Measurements from ENCODE around the gene LILRB4.

DNA sequence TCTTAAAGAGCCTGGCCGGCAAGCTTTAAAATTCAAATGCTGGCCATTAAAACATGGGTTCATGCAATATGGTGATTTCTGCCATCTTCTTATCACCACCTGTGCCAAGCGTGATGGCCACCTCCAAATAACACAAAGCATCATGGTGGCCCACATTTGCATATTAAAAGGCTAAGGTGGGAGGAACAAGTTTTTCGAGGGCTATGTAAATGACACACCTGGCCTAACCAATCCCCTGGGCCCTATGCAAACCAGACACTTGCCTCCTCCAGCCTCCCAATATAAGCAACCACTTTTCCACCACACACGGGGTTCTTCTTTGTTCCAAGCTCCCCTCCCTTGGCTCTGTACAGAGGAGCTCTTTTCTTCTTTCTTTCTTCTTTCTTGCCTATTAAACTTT lies 14.4 kb downstream of the LILRB4 start:
- TF ChIP-seq EZH2 (IDR thresholded peaks at IDR 0.05; ENCODE audit: borderline replicate concordance, low read depth, low read length, severe bottlenecking): no peak
- TF ChIP-seq, protein P1, sequence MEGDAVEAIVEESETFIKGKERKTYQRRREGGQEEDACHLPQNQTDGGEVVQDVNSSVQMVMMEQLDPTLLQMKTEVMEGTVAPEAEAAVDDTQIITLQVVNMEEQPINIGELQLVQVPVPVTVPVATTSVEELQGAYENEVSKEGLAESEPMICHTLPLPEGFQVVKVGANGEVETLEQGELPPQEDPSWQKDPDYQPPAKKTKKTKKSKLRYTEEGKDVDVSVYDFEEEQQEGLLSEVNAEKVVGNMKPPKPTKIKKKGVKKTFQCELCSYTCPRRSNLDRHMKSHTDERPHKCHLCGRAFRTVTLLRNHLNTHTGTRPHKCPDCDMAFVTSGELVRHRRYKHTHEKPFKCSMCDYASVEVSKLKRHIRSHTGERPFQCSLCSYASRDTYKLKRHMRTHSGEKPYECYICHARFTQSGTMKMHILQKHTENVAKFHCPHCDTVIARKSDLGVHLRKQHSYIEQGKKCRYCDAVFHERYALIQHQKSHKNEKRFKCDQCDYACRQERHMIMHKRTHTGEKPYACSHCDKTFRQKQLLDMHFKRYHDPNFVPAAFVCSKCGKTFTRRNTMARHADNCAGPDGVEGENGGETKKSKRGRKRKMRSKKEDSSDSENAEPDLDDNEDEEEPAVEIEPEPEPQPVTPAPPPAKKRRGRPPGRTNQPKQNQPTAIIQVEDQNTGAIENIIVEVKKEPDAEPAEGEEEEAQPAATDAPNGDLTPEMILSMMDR (IDR thresholded peaks at IDR 0.05; ENCODE audit: extremely low read depth in 1 of 2, insufficient read depth in 1 of 2, low read depth in 1 of 2, low read length in 2 of 2): no peak
- TF ChIP-seq POLR2A (IDR thresholded peaks at IDR 0.05; ENCODE audit: low read depth, low read length): no peak
- TF ChIP-seq JUN (IDR thresholded peaks at IDR 0.05; ENCODE audit: borderline replicate concordance, insufficient read depth, insufficient read length, low read depth): no peak
- TF ChIP-seq MAX (IDR thresholded peaks at IDR 0.05; ENCODE audit: insufficient read depth, insufficient read length): no peak
- TF ChIP-seq GATA2 (IDR thresholded peaks at IDR 0.05; ENCODE audit: insufficient read depth, insufficient read length, low read depth, low read length): no peak
- no peak for TF ChIP-seq POLR2AphosphoS5 (IDR thresholded peaks at IDR 0.05; ENCODE audit: insufficient read depth, low read depth, low read length)
- TF ChIP-seq FOS (IDR thresholded peaks at IDR 0.05; ENCODE audit: borderline replicate concordance, insufficient read depth, low read length): no peak
